GM13977 (cell line): ENCODE results near the gene NAT14.

ENCODE experiments used
- DNase-seq: peaks from one replicate; pipeline ENCODE4 v3.0.0; 2012; ENCODE audit warnings: low spot score
- CTCF ChIP-seq: IDR thresholded peaks from 2 replicates; pipeline ENCODE4 v1.5.1; 2012; ENCODE audit warnings: mild to moderate bottlenecking, control low read depth; ENCODE audit not compliant: insufficient read depth; ENCODE audit errors: extremely low read depth, missing control alignments
- in situ Hi-C: fragments of 300-500 bp; cut with MboI; formaldehyde crosslinking; loops from one replicate; pipeline ENCODE4 v1.12.0; 2022; ENCODE audit warnings: low sequenced_read_pairs, low pct_unique_long_range_greater_than_20kb, mixed read lengths, inconsistent platforms; ENCODE audit not compliant: unreplicated experiment

The NAT14 gene

GRCh38 chr19:55478364-55478763 lies 6.6 kb upstream of the NAT14 start:
- in situ Hi-C loops: no loop called here
- no peak for TF ChIP-seq CTCF
- no peak for DNase-seq

GRCh38 chr19:55479045-55479444 lies 5.9 kb upstream of the NAT14 start:
- no peak for DNase-seq
- in situ Hi-C loops: no loop called here
- TF ChIP-seq CTCF: no peak

- in situ Hi-C loops: no loop called here
- no peak for TF ChIP-seq CTCF
Measured at GRCh38 chr19:55479451-55480230, 5.3 kb upstream of the NAT14 start.

GRCh38 chr19:55481148-55481793 lies 3.7 kb upstream of the NAT14 start:
- in situ Hi-C loops: no loop called here
- DNase-seq: no peak
- no peak for TF ChIP-seq CTCF

More at GRCh38 chr19:55479451-55480230, 5.3 kb upstream of the NAT14 start:
- DNase-seq: no peak

- TF ChIP-seq CTCF: no peak
- DNase-seq: no peak
- in situ Hi-C loops: no loop called here
Measured at GRCh38 chr19:55481794-55482155, 3.2 kb upstream of the NAT14 start.

- in situ Hi-C loops: no loop called here
- TF ChIP-seq CTCF: no peak
- DNase-seq: no peak
Measured at GRCh38 chr19:55482156-55482961, 2.6 kb upstream of the NAT14 start.
